ENCODE measurements around the gene CDC20. TPM values are rescaled to one million over a fixed set of nuclear protein-coding genes. Genes with fewer than 3 reads are reported as not detected.

CDC20 gene
- total RNA-seq, 2 donors from 2014 or later = 2.3 TPM; not detected in 1

- peaks cover 5 to 15% of the 10 kb centered on the region in 2 donors for H3K36me3 ChIP-seq (replicated peaks in 1 of 2; ENCODE audit: insufficient read depth in 1 of 2, low read depth in 2 of 2)
- no peak for ATAC-seq
These were observed 45.6 kb downstream of the CDC20 start for GRCh38 chr1:43404353-43404752.

GRCh38 chr1:43405219-43405875 is 46.6 kb downstream of the CDC20 start:
- 85 to 89% methylated on average over 6 of the region's 6 CpGs for WGBS, 2 donors
- no peaks in the 10 kb centered on the region for H3K9me3 ChIP-seq
- H3K4me1 ChIP-seq = no peaks in the 10 kb centered on the region
- DNase-seq (no peak), ATAC-seq (no peak)
- intact Hi-C loops (cut with DNase I) = no loop called here
- H3K36me3 ChIP-seq (replicated peaks in 1 of 2; ENCODE audit: insufficient read depth in 1 of 2, low read depth in 2 of 2) = peaks cover 5 to 15% of the 10 kb centered on the region in 2 donors
- no peaks in the 10 kb centered on the region for H3K27me3 ChIP-seq
- TF ChIP-seq CTCF (IDR thresholded peaks at IDR 0.05) = no peak
- TF ChIP-seq POLR2A (IDR thresholded peaks at IDR 0.05) = no peak
- H3K27ac ChIP-seq = no peak overlapping the region
- no peak overlapping the region for H3K4me3 ChIP-seq

More at GRCh38 chr1:43404353-43404752, 45.6 kb downstream of the CDC20 start:
- H3K4me1 ChIP-seq = no peaks in the 10 kb centered on the region
- TF ChIP-seq CTCF (IDR thresholded peaks at IDR 0.05) (no peak), POLR2A (IDR thresholded peaks at IDR 0.05) (no peak)
- 95 to 96% methylated on average over 6 of the region's 6 CpGs for WGBS, 2 donors
- no peak overlapping the region for H3K27ac ChIP-seq
- H3K27me3 ChIP-seq = no peaks in the 10 kb centered on the region
- no peak overlapping the region for H3K4me3 ChIP-seq
- intact Hi-C loops (cut with DNase I) = no loop called here
- DNase-seq = no peak
- H3K9me3 ChIP-seq = no peaks in the 10 kb centered on the region

- Histone ChIP-seq H3K4me1 (no peaks in the 10 kb centered on the region), H3K27ac (no peak overlapping the region), H3K4me3 (no peak overlapping the region), H3K27me3 (no peaks in the 10 kb centered on the region), H3K36me3 (replicated peaks in 1 of 2; ENCODE audit: insufficient read depth in 1 of 2, low read depth in 2 of 2) (peaks cover 5 to 15% of the 10 kb centered on the region in 2 donors), H3K9me3 (no peaks in the 10 kb centered on the region)
- TF ChIP-seq POLR2A (IDR thresholded peaks at IDR 0.05) (no peak), CTCF (IDR thresholded peaks at IDR 0.05) (no peak)
- intact Hi-C loops (cut with DNase I) = no loop called here
- ATAC-seq (no peak), DNase-seq (no peak)
- WGBS, 2 donors = 86 to 92% methylated on average over 2 of the region's 2 CpGs
These were observed 47.1 kb downstream of the CDC20 start for GRCh38 chr1:43405876-43406234.

GRCh38 chr1:43410571-43410970 is 51.8 kb downstream of the CDC20 start:
- no peak for ATAC-seq
- WGBS, 2 donors = 82 to 100% methylated on average over 3 of the region's 3 CpGs
- intact Hi-C loops (cut with DNase I) = no loop called here

More at GRCh38 chr1:43410571-43410970, 51.8 kb downstream of the CDC20 start:
- H3K27ac ChIP-seq = no peak overlapping the region
- no peak overlapping the region for H3K4me3 ChIP-seq
- H3K4me1 ChIP-seq = no peaks in the 10 kb centered on the region
- peaks cover 0 to 8% of the 10 kb centered on the region in 2 donors for H3K36me3 ChIP-seq (replicated peaks in 1 of 2; ENCODE audit: insufficient read depth in 1 of 2, low read depth in 2 of 2)
- no peaks in the 10 kb centered on the region for H3K9me3 ChIP-seq
- no peaks in the 10 kb centered on the region for H3K27me3 ChIP-seq
- TF ChIP-seq POLR2A (IDR thresholded peaks at IDR 0.05) (no peak), CTCF (IDR thresholded peaks at IDR 0.05) (no peak)
- no peak for DNase-seq

Small RNA genes within 50 kb of the gene (microRNA-seq; reads per million reads assigned to microRNA genes)
- gene MIR6734 (ENCODE audit: borderline number of aligned reads in 2 of 2, borderline replicate concordance in 2 of 2) = 1.4 to 3.6 reads per million in 2 donors

Other genes starting within 250 kb of the CDC20 start
- gene EBNA1BP2, start 186.7 kb upstream of the CDC20 start, total RNA-seq = 10 to 100 TPM; 27.5 to 35.3 TPM
- gene CFAP57, start 186.7 kb upstream of the CDC20 start, total RNA-seq = 1 to 10 TPM in 1 of 2 donors, under 1 TPM in 1; 0.26 to 1.3 TPM
- gene TMEM125, start 89.0 kb upstream of the CDC20 start, total RNA-seq = 10 to 100 TPM; 45.8 to 51.1 TPM
- gene C1orf210, start 73.4 kb upstream of the CDC20 start, total RNA-seq = 10 to 100 TPM in 1 of 2 donors, 1 to 10 TPM in 1; 6.6 to 11.7 TPM
- 10 to 100 TPM; 12.2 to 14.0 TPM for gene TIE1, start 58.0 kb upstream of the CDC20 start, total RNA-seq
- not detected for gene MPL, start 21.2 kb upstream of the CDC20 start, total RNA-seq
- 10 to 100 TPM; 17.5 to 21.8 TPM for gene ELOVL1, start 9.0 kb downstream of the CDC20 start, total RNA-seq
- gene MED8, start 30.8 kb downstream of the CDC20 start, total RNA-seq = 10 to 100 TPM; 19.4 to 22.1 TPM
- 10 to 100 TPM; 25.9 to 61.6 TPM for gene SZT2, start 30.9 kb downstream of the CDC20 start, total RNA-seq
- gene HYI, start 95.0 kb downstream of the CDC20 start, total RNA-seq = 100 to 1,000 TPM; 101 to 157 TPM
- gene PTPRF, start 171.9 kb downstream of the CDC20 start, total RNA-seq = 10 to 100 TPM; 81.7 to 89.0 TPM